ENCODE results near the gene PDE8B.

DNA sequence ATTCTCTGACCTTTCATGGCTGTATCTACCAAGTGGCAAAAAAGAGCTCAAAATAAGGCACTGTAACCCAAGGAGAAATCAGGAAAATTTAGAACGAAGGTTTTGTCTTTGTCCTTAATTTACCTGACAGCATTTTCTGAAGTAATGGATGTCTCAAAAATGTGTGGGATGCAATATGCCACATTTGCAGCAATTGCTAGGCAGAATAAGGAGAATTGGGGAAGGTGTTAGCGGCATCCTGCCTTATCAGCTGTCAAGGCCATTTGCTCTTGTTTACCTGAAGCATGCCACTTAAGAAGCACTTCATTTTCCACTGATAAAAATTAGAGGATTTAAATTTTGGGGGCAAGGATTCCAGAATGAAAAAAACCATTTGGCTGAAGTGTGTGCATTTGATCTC is 39.0 kb downstream of the PDE8B start:
- TF ChIP-seq, protein P1, sequence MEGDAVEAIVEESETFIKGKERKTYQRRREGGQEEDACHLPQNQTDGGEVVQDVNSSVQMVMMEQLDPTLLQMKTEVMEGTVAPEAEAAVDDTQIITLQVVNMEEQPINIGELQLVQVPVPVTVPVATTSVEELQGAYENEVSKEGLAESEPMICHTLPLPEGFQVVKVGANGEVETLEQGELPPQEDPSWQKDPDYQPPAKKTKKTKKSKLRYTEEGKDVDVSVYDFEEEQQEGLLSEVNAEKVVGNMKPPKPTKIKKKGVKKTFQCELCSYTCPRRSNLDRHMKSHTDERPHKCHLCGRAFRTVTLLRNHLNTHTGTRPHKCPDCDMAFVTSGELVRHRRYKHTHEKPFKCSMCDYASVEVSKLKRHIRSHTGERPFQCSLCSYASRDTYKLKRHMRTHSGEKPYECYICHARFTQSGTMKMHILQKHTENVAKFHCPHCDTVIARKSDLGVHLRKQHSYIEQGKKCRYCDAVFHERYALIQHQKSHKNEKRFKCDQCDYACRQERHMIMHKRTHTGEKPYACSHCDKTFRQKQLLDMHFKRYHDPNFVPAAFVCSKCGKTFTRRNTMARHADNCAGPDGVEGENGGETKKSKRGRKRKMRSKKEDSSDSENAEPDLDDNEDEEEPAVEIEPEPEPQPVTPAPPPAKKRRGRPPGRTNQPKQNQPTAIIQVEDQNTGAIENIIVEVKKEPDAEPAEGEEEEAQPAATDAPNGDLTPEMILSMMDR (IDR thresholded peaks at IDR 0.05), result no peak
- no peak for TF ChIP-seq POLR2A (IDR thresholded peaks at IDR 0.05)
- TF ChIP-seq POLR2AphosphoS5 (IDR thresholded peaks at IDR 0.05), result no peak
